HG02678 (cell line): ENCODE data around the gene MXRA8.
A peak's percentile ranks its signal among the peaks of the same experiment; 100 is the strongest.
"Not testable (repeated sequence)": the region's sequence is repeated elsewhere in the genome, so short reads cannot be mapped to it uniquely, and the experiment has no call there.

ENCODE experiments used
- ATAC-seq: cut with Tn5 transposase; IDR thresholded peaks from one replicate; pipeline ENCODE4 v1.9.1; 2021; ENCODE audit warnings: mild to moderate bottlenecking, moderate library complexity; ENCODE audit not compliant: unreplicated experiment

MXRA8 gene

GRCh38 chr1:1358433-1359271 is at the start of gene MXRA8:
Gene MXRA8 (minus strand): TSS chr1:1358555. CDS start chr1:1358504, 51 bp downstream.
- no peak for ATAC-seq

- ATAC-seq: peak; percentile 16
Measured at GRCh38 chr1:1407636-1408318, 49.4 kb upstream of the MXRA8 start.

GRCh38 chr1:1406821-1407635 is 48.7 kb upstream of the MXRA8 start, which contains the start of gene MRPL20:
Gene MRPL20 (minus strand): TSS chr1:1407293. CDS start chr1:1407217, 76 bp downstream.
- peak; percentile 92 for ATAC-seq

- ATAC-seq: no peak
Measured at GRCh38 chr1:1406101-1406820, 47.9 kb upstream of the MXRA8 start.

- no peak for ATAC-seq
Measured at GRCh38 chr1:1403653-1404052, 45.3 kb upstream of the MXRA8 start.

GRCh38 chr1:1402901-1403392 is 44.6 kb upstream of the MXRA8 start:
- ATAC-seq: not testable (repeated sequence)

GRCh38 chr1:1402072-1402900 is 43.9 kb upstream of the MXRA8 start:
- no peak for ATAC-seq

- ATAC-seq: no peak
Measured at GRCh38 chr1:1401457-1402010, 43.2 kb upstream of the MXRA8 start.

GRCh38 chr1:1400576-1401456 is 42.5 kb upstream of the MXRA8 start:
- no peak for ATAC-seq

GRCh38 chr1:1399872-1400575 is 41.7 kb upstream of the MXRA8 start:
- no peak for ATAC-seq

GRCh38 chr1:1399187-1399871 is 41.0 kb upstream of the MXRA8 start, which contains the start of gene CCNL2:
Gene CCNL2 (minus strand): TSS chr1:1399335. CDS start chr1:1399306, 29 bp downstream.
- ATAC-seq: peak; percentile 94

- peak; percentile 4 for ATAC-seq
Measured at GRCh38 chr1:1398677-1399186, 40.4 kb upstream of the MXRA8 start.

- no peak for ATAC-seq
Measured at GRCh38 chr1:1397839-1398523, 39.6 kb upstream of the MXRA8 start.

- ATAC-seq: no peak
Measured at GRCh38 chr1:1395166-1395565, 36.8 kb upstream of the MXRA8 start.

GRCh38 chr1:1394116-1394515 is 35.8 kb upstream of the MXRA8 start:
- no peak for ATAC-seq

GRCh38 chr1:1393428-1393827 is 35.1 kb upstream of the MXRA8 start:
- ATAC-seq: no peak
